Activated CD4-positive, alpha-beta T cell treated with anti-CD3 and anti-CD28 coated beads for 48 hours (primary cell): ENCODE data around the gene CNIH1.
"Not testable (repeated sequence)": the region's sequence is repeated elsewhere in the genome, so short reads cannot be mapped to it uniquely, and the experiment has no call there.

Experiments used
- DNase-seq: peaks from one replicate; pipeline ENCODE4 v3.0.0-alpha.2; 2020

CNIH1 gene

DNA sequence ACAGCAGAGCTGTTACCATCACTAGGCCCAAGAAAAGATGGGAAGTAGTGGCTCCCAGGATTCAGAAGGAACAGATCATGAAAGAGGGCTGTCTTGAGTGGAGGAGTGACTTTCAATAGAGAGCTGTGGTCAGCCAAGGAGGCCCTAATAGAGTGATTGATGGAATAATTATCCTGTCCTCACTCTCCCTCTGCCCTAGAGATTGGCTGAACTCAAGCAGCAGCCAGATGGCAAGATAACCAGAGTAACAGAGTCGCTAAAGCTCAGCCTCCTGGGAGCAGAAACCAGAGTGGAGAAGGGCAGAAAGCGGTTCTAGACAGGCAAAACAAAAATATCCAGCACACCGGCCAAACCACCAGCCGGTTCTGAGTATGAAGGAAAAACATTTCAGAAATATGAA, 24.5 kb upstream of the CNIH1 start:
- no peak for DNase-seq

DNA sequence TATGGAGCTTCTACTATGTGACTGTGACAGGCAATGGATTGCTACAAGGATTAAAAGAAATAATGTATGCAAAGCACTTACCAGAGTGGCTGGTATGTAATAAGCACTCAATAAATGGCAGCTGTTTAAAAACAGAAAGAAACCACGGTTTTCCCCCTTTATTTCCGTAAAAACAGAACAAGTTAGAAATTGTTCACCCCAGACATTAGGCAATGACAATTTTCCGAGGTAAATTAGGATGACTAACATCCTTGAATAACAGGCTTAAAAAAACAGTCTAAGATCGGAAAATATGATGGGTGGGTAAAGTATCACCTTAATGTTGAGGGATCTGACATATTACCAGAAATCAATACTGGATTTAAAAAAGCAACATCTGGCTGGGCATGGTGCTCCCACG, 20.9 kb upstream of the CNIH1 start:
- no peak for DNase-seq

- DNase-seq = no peak
Observed at GRCh38 chr14:54459106-54459505, 17.9 kb upstream of the CNIH1 start.

DNA sequence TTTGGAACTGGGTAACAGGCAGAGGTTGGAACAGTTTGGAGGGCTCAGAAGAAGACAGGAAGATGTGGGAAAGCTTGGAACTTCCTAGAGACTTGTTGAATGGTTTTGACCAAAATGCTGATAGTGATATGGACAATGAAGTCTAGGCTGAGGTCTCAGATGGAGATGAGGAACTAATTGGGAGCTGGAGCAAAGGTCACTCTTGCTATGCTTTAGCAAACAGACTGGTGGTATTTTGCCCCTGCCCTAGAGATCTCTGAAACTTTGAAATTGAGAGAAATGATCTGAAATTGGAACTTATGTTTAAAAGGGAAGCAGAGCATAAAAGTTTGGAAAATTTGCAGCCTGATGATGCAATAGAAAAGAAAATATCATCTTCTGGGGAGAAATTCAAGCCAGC, 17.4 kb upstream of the CNIH1 start:
- DNase-seq = not testable (repeated sequence)

DNA sequence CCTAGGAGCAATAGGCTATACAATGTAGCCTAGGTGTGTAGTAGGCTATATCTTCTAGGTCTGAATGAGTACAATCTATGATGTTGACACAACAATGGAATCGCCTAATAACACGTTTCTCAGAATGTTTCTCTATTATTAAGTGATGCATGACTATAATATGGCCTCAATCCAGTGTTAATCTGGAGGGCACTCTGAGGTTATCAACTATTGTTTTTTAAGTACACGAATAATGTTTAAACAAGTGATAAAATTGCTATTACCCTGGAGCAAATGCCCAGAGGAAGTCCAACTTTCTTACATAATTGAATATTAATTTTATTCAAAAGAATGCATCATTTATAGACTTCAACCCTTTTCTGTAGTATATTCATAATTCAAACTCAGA, 16.4 kb upstream of the CNIH1 start:
- no peak for DNase-seq

- not testable (repeated sequence) for DNase-seq
Observed at GRCh38 chr14:54456820-54457608, 15.8 kb upstream of the CNIH1 start.

- no peak for DNase-seq
Observed at GRCh38 chr14:54455363-54455762, 14.2 kb upstream of the CNIH1 start.

GRCh38 chr14:54453990-54454389, 12.8 kb upstream of the CNIH1 start:
- not testable (repeated sequence) for DNase-seq

GRCh38 chr14:54453252-54453651, 12.1 kb upstream of the CNIH1 start:
- DNase-seq = no peak

DNA sequence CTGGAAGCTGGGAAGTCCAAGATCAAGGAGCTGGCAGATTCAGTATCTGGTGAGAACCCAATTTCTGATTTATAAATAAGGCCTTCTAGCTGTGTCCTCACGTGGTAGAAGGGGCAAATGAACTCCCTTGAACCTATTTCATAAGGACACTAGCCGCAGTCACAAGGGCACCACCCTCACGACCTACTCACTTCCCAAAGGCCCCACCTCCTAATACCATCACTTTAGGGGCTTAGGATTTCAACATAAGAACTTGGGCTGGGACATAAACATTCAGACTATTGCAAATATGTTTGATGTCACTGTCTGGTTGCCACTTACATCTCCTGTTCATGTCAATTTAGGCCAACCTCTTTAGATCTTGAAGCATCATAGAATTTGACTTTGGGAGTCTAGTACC, 10.8 kb upstream of the CNIH1 start:
- no peak for DNase-seq

DNA sequence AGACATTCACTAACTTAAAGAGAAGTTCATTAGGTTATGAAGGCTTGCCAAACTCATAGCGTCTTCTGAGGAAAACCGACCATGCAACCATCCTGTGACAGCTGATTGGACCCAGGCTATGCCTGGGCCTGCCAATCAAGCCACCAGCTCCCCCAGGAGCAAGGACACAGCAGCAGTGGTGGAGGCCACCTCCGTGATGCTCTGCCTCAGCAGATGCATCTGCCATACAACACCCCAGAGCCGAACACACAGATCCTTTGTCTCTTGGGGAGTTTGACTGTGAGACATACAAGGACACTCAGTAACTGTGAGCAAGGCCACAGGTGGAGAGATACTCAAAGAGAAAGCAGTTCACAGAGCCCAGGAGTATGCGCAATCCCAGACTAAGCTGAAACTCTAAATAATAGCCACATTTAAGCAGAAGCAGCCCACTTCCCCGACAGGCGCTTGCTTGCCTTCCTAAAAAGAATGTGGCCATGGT, 10.0 kb upstream of the CNIH1 start:
- no peak for DNase-seq

DNA sequence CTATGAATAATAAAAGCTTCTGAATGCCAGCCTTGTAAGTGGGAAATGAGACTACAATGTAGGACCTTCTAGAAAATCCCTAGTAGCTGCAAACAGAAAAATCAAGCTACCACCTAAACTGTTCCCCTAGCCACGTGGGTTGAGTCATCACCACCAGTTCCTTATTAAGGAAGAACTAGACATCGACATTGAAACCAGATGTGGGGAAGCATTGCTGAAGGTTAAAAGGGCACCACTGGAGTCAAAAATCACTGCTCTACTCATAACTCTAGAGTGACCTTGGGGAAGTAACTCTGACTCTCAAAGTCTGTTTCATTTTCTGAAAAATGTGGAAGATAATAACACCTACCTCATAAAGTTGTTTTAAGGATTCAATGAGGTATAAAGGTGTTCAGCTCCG, 9.4 kb upstream of the CNIH1 start:
- DNase-seq = peak; percentile 27

DNA sequence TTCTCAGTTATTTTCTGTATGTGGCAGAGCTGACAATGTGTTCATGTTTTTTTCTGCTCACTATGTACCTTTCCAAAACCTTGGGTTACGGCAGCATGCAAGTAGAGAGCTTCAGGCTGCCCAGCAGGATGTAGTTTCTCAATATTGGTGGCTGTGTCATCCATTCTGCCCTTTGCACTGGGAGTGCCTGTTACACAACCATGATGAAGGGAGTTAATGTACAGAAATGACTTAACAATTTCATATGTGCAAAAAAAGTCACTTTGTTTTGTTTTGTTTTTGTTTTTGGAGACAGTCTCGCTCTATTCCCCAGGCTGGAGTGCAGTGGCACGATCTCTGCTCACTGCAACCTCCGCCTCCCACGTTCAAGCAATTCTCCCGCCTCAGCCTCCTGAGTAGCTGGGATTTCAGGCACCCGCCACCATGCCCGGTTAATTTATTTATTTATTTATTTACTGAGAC, 6.1 kb upstream of the CNIH1 start:
- DNase-seq = no peak

DNA sequence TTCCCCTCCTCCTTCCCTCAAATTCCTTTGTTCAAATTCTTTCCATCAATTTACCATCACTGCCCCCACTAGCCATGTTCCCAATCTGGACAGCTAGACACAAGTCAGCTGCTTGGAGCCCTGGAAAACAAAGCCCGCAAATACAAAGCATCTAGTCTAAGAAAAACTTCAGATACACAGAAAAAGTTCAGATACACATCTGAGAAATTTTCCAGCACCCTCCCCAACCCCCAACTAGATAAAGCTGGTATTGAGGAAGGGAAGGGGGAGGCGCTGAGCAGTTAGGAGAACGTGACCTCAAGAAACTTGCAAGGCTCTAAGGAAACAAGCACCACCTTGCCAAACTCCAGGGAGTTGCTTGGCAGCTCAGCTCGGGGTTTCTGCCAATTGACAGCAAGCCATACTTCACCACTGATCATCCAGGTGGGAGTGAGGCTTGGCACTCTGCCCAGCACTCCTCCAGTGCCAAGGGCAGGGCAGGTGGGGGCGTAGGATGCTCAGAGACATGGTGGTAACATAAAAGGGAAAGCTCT, 5.1 kb upstream of the CNIH1 start:
- DNase-seq = no peak

DNA sequence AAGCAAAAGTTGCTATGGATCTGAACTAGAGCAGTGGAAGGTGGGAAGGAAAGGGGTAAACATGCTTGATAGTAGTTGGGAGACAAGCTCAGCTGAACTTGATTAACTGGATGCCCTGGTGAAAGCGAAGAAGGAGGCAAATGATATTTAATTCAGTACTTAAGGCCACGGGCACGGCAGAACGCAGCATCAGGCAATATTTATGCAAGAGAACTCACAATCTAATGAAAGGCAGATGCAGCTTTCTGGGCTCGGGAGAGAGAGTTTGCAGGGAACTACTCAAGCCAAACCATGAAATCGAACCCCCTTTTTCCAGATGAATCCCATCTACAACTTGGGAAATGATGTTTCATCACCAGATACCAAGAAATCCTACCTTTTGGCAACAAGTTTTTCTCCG, 3.5 kb upstream of the CNIH1 start:
- no peak for DNase-seq

GRCh38 chr14:54443981-54444380, 2.8 kb upstream of the CNIH1 start:
- no peak for DNase-seq

DNA sequence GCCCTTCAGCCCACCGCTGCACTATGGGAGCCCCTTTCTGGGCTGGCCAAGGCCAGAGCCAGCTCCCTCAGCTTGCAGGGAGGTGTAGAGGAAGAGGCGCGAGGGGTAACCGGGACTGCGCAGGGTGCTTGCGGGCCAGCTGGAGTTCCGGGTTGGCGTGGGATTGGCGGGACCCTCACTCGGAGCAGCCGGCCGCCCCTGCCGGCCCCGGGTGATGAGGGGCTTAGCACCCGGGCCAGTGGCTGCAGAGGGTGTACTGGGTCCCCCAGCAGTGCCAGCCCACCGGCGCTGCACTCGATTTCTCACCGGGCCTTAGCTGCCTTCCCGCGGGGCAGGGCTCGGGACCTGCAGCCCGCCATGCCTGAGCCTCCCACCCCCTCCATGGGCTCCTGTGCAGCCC, 1.8 kb upstream of the CNIH1 start:
- DNase-seq = not testable (repeated sequence)

GRCh38 chr14:54440476-54440872, 700 bp downstream of the CNIH1 start:
- DNase-seq = no peak

DNA sequence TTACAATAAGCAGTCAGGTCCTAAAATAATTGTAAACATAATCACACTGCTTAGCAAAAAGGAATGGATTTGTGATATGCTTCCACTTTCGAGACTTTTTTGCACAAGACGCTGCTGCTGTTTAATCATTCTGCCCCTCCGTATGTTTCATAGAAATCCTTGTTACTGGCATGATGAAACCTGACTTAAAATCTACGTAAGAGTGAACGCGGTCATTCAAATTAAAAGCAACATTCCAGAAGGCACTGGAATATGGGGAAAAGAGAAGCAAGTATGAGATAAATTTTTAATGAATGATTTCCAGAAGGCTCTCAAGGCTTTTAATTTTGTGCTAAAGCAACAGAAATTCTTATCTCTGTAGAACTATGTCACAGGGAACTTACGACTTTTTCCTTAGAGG, 1.1 kb downstream of the CNIH1 start:
- DNase-seq = no peak

DNA sequence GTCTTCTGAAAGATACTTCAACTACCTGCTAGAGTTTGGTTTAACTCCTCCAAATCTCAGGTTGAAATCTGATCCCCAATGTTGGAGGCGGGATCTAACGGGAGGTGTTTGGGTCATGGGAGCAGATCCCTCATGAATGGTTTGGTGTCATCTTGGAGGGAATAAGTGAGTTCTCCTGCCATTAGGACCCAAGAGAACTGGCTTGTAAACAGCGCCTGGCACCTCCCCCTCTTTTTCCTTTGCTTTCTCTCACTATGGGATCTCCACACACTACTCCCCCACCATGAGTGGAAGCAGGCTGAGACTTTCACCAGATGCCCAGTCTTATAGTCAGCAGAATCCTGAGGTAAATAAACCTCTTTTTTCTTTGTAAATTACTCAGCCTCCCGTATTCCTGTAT, 2.5 kb downstream of the CNIH1 start:
- no peak for DNase-seq

DNA sequence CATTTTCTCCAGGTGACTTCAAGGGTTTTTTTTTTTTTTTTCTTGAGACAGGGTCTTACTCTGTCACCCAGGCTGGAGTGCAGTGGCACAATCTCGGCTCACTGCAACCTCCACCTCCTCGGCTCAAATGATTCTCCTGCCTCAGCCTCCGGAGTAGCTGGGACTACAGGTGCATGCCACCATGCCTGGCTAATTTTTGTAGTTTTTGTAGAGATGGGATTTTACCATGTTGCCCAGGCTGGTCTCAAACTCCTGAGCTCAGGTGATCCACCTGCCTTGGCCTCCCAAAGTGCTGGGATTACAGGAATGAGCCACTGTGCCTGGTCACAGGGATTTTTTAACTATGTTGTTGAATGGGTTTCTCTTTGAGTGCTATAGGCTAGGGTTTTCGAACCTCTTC, 3.2 kb downstream of the CNIH1 start:
- not testable (repeated sequence) for DNase-seq

- no peak for DNase-seq
Observed at GRCh38 chr14:54435500-54435981, 5.6 kb downstream of the CNIH1 start.

DNA sequence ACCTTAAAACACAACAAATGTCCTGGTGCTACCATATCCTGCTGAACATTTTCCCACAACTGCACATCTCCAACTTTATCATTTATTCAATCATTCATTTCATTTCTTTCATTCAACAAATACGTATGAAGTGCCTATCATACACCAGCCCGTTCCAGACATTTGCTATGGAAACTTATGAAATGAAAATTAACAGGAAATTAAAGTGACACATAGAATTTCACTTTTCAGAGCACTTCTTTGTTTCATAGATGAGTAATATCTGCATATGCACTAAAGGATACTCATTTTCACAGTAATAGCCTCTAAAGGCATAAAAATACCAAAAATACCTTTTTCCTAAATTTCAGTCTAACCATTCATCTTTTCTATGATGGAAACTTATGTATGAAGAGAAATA, 12.6 kb downstream of the CNIH1 start:
- no peak for DNase-seq

GRCh38 chr14:54427871-54428270, 13.3 kb downstream of the CNIH1 start:
- DNase-seq = no peak
